GM12873 (cell line): ENCODE data around the gene CTSK.

Experiments used
- TF ChIP-seq, protein P1 (sequence below): IDR thresholded peaks from 2 replicates; pipeline ENCODE4 v1.5.1; 2012; ENCODE audit warnings: low read depth, mild to moderate bottlenecking, moderate library complexity, low read length, control low read depth; ENCODE audit not compliant: insufficient read depth; ENCODE audit errors: missing control alignments

Gene CTSK

DNA sequence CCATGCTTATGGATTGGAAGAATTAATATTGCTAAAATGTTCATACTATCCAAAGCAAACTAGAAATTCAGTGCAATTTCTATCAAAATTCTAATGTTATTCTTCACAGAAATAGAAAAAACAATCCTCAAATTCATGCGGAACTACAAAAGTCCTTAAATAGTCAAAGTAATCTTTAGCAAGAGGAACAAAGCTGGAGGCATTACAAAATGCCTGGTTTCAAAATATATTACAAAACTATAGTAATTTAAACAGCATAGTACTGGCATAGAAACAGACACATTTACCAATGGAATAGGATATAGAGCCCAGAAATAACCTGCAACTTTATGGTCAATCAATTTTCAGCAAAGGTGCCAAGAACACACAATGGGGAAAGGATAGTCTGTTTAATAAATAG lies 46.3 kb downstream of the CTSK start:
- TF ChIP-seq, protein P1, sequence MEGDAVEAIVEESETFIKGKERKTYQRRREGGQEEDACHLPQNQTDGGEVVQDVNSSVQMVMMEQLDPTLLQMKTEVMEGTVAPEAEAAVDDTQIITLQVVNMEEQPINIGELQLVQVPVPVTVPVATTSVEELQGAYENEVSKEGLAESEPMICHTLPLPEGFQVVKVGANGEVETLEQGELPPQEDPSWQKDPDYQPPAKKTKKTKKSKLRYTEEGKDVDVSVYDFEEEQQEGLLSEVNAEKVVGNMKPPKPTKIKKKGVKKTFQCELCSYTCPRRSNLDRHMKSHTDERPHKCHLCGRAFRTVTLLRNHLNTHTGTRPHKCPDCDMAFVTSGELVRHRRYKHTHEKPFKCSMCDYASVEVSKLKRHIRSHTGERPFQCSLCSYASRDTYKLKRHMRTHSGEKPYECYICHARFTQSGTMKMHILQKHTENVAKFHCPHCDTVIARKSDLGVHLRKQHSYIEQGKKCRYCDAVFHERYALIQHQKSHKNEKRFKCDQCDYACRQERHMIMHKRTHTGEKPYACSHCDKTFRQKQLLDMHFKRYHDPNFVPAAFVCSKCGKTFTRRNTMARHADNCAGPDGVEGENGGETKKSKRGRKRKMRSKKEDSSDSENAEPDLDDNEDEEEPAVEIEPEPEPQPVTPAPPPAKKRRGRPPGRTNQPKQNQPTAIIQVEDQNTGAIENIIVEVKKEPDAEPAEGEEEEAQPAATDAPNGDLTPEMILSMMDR: no peak

- TF ChIP-seq, protein P1: no peak
These were observed 48.0 kb downstream of the CTSK start for GRCh38 chr1:150760013-150760412.

GRCh38 chr1:150753416-150753815 lies 54.6 kb downstream of the CTSK start:
- TF ChIP-seq, protein P1: no peak

- TF ChIP-seq, protein P1: no peak
These were observed 56.6 kb downstream of the CTSK start for GRCh38 chr1:150751443-150751842.

DNA sequence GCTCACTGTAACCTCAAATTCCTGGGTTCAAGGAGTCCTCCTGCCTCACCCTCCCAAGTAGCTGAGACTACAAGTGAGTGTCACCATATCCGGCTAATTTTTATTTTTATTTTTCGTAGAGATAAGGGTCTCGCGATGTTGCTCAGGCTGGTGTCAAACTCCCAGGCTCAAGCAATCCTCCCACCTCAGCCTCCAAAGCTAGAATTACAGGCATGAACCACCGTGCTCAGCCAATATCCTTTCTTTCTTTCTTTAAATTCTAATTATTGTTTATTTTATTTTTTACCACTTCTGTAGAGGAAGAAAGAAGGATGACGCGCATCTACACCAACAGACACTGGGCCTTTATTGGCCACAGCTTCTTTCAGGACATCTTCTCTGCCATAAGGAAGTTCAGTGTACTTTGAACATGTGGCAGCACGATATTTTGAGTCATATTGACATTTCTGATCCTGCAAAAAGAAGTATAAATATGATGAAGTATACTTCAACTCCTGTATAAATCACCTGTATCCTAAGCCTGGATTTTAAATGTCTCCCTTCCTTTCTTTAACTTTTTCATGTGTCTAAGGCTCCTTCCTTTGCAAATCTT lies 58.2 kb downstream of the CTSK start:
- TF ChIP-seq, protein P1: no peak

DNA sequence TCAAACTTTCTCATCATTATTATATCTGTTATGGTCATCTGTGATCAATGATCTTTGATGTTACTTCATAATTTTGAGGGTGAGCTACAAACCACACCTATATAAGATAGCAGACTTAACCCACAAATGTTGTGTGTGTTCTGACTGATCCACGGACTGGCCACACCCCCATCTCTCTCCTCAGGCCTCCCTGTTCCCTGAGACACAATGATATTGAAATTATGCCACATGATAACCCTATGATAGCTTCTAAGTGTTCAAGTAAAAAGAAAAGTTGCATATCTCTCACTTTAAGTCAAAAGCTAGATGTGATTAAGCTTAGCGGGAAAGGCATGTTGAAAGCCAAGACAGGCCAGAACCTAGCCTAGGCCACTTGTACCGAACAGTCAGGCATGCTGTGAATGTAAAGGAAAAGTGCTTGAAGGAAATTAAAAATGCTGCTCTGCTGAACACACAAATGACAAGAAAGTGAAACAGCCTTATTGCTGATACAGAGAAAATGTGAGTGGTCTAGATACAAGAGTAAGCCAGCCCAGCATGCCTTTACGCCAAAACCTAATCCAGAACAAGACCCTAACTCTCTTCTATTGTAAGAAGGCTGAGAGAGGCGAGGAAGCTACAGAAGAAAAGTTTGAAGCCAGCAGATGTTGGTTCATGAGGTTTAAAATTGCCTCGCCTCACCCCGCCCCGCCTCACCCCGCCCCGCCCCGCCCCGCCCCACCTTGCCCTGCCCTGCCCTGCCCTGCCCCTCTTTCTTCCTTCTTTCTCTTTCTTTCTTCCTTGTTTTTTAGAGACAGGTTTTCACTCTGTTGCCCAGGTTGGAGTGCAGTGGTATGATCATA lies 59.0 kb downstream of the CTSK start:
- TF ChIP-seq, protein P1: no peak
